ENCODE measurements around the gene TMEM242. TPM values are rescaled to one million over a fixed set of nuclear protein-coding genes. Genes with fewer than 3 reads are reported as not detected.

The TMEM242 gene
- total and polyA plus RNA-seq, 2 of the 4 experiments (the other 2 are of a cell fraction): 2.3 to 4.6 TPM

DNA sequence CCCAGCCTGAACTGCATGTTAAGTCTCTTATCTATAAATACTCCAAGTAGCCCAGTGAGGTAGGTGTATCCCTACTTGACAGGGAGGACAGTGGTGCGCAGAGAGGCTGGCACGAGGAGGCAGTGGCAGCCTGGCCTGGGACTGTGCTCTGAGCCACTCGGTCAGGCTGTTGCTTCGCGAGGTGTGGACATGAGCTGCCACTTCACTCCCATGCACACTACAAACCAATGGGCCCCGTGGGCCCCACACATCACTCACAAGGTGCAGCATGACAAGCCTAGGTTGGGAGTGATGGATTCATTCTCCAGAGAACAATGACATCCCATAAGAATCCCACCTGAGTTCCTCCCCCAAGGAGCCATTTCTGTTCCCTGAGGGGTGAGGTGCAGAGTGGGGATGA lies 54.9 kb downstream of the TMEM242 start:
- Histone ChIP-seq H2AFZ (replicated peaks; ENCODE audit: low read length, poor library complexity) (no peak overlapping the region), H3K4me3 (ENCODE audit: insufficient read depth, low read depth, low read length) (no peak overlapping the region), H3K9me1 (ENCODE audit: insufficient read depth, low read length) (peaks cover 3% of the 10 kb centered on the region; the same call in 1 of the 2 replicates), H4K91ac (ENCODE audit: insufficient read depth, low read depth, low read length) (no peak overlapping the region), H4K5ac (ENCODE audit: low read depth, low read length) (no peak overlapping the region), H3K9me3 (ENCODE audit: control insufficient read depth, insufficient read depth, low read length) (no peaks in the 10 kb centered on the region), H2BK120ac (ENCODE audit: low read depth, low read length) (no peak overlapping the region), H3K27me3 (ENCODE audit: control insufficient read depth, insufficient read depth, low read length) (peaks cover 8% of the 10 kb centered on the region; the same call in 1 of the 2 replicates), H2AK5ac (ENCODE audit: low read depth, low read length) (no peak overlapping the region), H3K14ac (replicated peaks; ENCODE audit: low read depth, low read length) (no peak overlapping the region), H3K27ac (ENCODE audit: insufficient read depth, low read length) (no peak overlapping the region), H2BK15ac (ENCODE audit: low read depth, low read length) (no peak overlapping the region), H2BK20ac (ENCODE audit: low read depth, low read length) (no peak overlapping the region), H3K79me1 (ENCODE audit: low read depth in 1 of 2, low read length in 2 of 2) (no peaks in the 10 kb centered on the region), H2AK9ac (replicated peaks; ENCODE audit: low read depth, low read length, poor library complexity) (no peak overlapping the region), H3K4me1 (ENCODE audit: control insufficient read depth, insufficient read depth, low read length) (peaks cover 6% of the 10 kb centered on the region), H3K36me3 (ENCODE audit: control insufficient read depth, insufficient read depth, low read length) (no peaks in the 10 kb centered on the region), H3K23ac (ENCODE audit: low read depth, low read length) (no peak overlapping the region), H4K8ac (ENCODE audit: low read depth in 2 of 2, low read length in 2 of 2) (no peak overlapping the region), H4K20me1 (ENCODE audit: insufficient read depth, low read length) (no peaks in the 10 kb centered on the region), H3K56ac (ENCODE audit: extremely low read depth, insufficient read depth, low read length) (no peak overlapping the region), H3K18ac (ENCODE audit: low read depth, low read length) (no peak overlapping the region), H2BK5ac (ENCODE audit: low read depth, low read length, poor library complexity, severe bottlenecking) (no peak overlapping the region), H3K4ac (ENCODE audit: low read depth, low read length) (no peak overlapping the region), H3K4me2 (ENCODE audit: low read depth, low read length) (no peak overlapping the region), H3K9ac (ENCODE audit: low read depth, low read length) (no peak overlapping the region)
- ChIA-PET POLR2A (ENCODE audit: unreplicated experiment) (no interaction called here), CTCF (no interaction called here)
- WGBS, 2 experiments (ENCODE audit: extremely low coverage in 2 of 2, insufficient read length in 1 of 2): no CpG with 5 or more reads among the region's 6 CpGs
- in situ Hi-C loops (cut with MboI; ENCODE audit: low sequenced_read_pairs) (no loop called here), intact Hi-C loops (cut with micrococcal nuclease) (no loop called here), dilution Hi-C loops (cut with HindIII; ENCODE audit: low sequenced_read_pairs, unreplicated experiment) (no loop called here)
- TF ChIP-seq FOS (IDR thresholded peaks at IDR 0.05; ENCODE audit: low read depth, low read length) (no peak), RCOR1 (IDR thresholded peaks at IDR 0.05; ENCODE audit: insufficient replicate concordance, low read length) (no peak), USF2 (IDR thresholded peaks at IDR 0.05; ENCODE audit: low read depth, low read length) (no peak)
- no TSS peak for BruUV-seq (replicated peaks)
- DNase-seq (no peak), ATAC-seq (ENCODE audit: low read depth) (no peak)
